ENCODE data around the gene GRM1.

GRM1 gene

DNA sequence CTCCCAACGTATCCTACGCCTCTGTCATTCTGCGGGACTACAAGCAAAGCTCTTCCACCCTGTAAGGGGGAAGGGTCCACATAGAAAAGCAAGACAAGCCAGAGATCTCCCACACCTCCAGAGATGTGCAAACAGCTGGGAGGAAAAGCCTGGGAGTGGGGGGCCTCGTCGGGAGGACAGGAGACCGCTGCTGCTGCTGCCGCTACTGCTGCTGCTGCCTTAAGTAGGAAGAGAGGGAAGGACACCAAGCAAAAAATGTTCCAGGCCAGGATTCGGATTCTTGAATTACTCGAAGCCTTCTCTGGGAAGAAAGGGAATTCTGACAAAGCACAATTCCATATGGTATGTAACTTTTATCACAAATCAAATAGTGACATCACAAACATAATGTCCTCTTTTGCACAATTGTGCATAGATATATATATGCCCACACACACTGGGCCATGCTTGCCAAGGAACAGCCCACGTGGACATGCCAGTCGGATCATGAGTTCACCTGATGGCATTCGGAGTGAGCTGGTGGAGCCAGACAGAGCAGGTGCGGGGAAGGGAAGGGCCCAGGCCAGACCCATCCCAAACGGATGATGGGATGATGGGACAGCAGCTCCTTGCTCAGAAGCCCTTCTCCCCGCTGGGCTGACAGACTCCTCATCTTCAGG is 406.0 kb downstream of the GRM1 start:
- in situ Hi-C loops (cut with MboI; ENCODE audit: low sequenced_read_pairs) = no loop called here

DNA sequence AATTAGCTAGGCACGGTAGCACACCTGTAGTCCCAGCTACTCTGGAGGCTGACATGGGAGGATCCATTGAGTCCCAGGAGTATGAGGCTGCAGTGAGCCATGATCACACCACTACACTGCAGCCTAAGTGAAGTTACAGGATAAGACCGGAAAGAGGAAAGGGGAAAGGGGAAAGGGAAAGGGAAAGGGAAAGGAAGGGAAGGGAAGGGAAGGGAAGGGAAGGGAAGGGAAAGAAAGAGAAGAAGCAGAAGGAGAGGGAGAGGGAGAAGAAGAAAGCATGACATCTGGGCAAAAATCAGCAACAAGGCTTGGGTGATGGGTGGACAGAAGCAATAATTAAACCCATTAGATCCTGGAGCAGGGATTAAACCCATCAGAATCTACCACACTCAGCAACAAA is 413.0 kb downstream of the GRM1 start:
- in situ Hi-C loops (cut with MboI; ENCODE audit: low sequenced_read_pairs) = no loop called here

DNA sequence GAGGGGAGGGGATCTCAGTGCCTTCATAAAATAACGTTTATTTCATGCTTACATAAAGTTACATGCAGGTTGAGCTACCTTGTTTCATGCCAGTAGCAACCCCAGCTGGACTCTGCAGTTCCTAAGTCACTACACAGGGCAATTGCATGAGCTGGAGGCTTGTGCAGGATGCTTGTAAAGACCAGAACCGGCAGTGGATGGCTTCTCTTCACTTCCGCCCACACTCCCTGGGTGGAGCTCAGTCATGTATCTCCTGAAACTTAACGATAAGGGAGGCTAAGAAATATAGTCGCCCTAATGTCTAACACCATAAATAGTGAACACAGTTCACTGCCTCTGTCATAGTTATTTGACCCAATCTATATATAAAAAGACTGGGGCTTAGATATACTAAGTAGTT is 415.3 kb downstream of the GRM1 start:
- in situ Hi-C loops (cut with MboI; ENCODE audit: low sequenced_read_pairs) = no loop called here

DNA sequence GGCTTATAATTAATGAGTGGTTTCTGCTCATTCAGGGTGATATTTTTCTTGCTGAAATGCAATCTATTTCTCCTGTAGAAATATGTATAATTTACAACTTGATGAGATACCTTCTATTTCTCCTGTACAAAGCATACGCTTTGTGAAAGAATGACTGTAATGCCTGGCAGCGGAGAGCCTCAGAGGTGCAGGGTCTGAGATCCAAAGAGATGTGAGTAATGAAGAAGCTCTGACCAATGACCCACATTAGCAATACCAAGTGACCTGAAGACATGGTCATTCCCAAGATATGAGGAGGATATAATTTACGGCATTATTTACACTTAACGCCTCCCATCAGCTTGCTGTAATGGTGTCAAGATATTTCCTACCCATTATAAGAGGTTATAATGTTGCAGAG is 416.4 kb downstream of the GRM1 start:
- in situ Hi-C loops (cut with MboI; ENCODE audit: low sequenced_read_pairs) = no loop called here

DNA sequence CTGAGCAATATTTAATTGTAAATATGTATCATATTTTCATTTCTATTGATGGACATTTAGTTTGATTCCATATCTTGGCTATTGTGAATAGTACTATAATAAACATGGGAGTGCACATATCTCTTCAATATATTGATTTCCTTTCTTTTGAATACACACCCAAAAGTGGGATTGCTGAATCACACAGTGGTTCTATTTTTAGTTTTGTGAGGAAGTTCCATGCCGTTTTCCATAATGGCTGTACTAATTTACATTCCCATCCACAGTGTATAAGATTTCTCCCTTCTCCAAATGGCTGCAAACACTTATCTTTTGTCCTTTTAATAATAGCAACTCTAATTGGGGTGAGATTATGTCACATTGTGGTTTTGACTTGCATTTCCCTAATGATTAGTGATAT is 428.0 kb downstream of the GRM1 start:
- in situ Hi-C loops (cut with MboI; ENCODE audit: low sequenced_read_pairs) = no loop called here

DNA sequence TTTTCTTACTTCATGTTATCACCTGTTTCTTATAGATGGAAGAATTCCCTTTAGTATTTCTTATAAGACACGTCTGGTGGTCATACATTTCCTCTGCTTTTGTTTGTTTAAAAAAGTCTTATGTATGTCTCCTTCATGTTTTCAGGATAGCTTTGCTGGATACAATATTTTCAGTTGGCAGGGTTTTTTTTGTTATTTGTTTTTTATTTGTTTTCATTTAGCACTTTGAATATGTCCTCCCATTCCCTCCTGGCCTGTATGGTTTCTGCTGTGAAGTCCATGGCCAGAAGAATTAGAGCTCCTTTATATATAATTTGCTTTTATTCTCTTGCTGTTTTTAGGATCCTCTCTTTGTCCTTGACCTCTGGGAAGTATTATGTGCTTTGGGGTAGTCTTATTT is 432.1 kb downstream of the GRM1 start:
- in situ Hi-C loops (cut with MboI; ENCODE audit: low sequenced_read_pairs) = no loop called here

DNA sequence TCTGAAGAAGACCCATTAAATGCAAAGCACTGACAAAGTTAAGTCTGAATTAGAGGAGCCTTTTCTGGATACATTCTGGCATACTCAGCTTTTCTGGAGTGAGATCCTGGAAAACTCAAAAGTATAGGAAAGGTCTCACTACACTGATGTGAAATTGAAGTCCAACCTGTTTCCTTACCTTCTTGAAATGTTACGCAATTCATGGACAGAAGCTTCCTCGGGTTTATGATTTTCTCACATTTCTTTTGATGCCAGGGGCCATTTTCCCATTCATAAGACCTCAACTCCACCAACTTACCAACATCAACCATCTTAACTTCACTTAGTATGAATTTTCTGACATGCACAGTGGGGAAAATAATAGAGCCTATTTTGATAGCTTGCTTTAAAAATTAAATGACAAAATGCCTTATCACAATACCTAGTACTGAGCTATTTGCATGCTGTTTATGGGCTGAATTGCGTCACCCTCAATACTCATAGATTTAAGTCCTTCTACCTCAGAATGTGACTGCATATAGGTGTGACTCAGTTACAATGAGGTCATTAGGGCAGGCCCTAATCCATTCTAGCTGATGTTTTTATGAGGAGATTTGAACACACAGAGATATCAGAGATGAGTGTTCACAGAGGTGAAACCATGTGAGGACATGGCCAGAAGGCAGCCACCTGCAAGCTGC is 441.4 kb downstream of the GRM1 start:
- in situ Hi-C loops (cut with MboI; ENCODE audit: low sequenced_read_pairs) = no loop called here

DNA sequence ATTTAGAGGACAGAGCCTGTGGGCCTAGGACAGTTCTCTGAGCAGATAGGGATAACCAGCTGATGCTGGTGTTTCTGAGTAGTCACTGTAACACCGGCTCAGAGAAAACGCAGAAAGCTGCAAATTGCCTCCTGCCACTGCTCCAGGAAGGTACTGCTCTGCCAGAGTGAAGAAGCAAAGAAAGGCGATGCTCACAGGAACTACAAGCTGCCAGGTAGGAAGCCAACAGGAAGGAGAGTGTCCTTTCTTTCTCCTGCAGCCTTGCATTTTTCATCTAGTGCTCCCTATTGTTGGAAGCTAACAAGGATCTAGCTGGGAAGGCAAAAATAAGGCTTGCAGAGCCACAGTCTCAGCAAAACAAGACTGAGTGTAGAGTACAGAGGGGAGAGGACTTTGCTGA is 444.1 kb downstream of the GRM1 start:
- in situ Hi-C loops (cut with MboI; ENCODE audit: low sequenced_read_pairs) = no loop called here

DNA sequence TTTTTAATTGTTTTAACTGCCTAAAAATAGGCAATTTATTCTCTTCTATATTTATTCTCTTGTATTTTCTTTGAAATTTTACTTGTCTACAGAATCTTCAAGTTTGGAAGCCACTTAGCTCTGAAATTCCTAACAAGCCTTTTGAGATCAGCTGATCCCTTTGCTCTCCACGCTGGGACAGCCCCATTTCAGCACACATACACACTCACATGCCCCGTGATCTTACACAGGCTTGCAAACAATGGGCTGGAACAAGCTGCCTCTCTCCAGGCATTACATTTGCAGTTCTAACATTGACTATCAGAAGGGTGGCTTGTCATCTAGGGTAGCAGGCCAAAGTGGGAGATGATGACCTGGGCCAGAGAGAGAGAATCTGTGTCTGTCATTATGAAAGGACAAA is 452.7 kb downstream of the GRM1 start:
- in situ Hi-C loops (cut with MboI; ENCODE audit: low sequenced_read_pairs) = no loop called here

DNA sequence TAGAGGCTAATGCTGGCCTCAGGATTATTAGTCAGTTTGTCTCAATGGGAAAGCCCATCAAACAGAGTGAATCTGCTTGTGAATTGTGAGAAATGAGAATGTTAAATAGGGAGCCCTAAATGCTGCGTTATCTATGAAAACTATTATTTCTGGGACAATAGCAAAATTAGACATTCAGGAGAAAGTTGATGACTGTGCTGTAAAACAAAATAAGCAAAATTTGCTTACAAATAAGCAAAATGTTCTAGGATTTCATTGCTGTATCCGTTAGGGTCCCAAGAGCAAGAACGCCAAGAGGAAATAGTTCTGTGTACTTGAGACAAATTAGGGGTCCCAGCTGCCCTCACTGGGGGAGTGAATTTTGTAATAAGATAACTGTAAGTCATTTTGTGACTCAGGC is 455.5 kb downstream of the GRM1 start:
- in situ Hi-C loops (cut with MboI; ENCODE audit: low sequenced_read_pairs) = no loop called here

Measured in HL-60/S4 treated with retinoic acid at 250 ng/mL for 4 days and 3 days (cell line).